ENCODE measurements around the gene SEPTIN5.

Gene SEPTIN5

GRCh38 chr22:19753996-19754700 is 39.8 kb downstream of the SEPTIN5 start:
- Histone ChIP-seq H3K36me3 (ENCODE audit: low read length) (no peaks in the 10 kb centered on the region), H3K27ac (ENCODE audit: low read depth, low read length) (no peak overlapping the region), H3K9ac (ENCODE audit: low read length) (no peak overlapping the region), H3K27me3 (ENCODE audit: low read length) (no peaks in the 10 kb centered on the region), H3K4me2 (ENCODE audit: low read depth, low read length, poor library complexity, severe bottlenecking) (no peak overlapping the region), H2AFZ (ENCODE audit: low read depth, low read length, severe bottlenecking) (no peak overlapping the region), H3K9me3 (ENCODE audit: insufficient read depth, low read length) (no peaks in the 10 kb centered on the region), H4K20me1 (ENCODE audit: low read depth, low read length) (no peaks in the 10 kb centered on the region), H3K79me2 (ENCODE audit: insufficient read depth, low read length) (no peaks in the 10 kb centered on the region), H3K4me3 (ENCODE audit: insufficient read depth, low read length, poor library complexity, severe bottlenecking) (no peak overlapping the region), H3K9me2 (replicated peaks; ENCODE audit: insufficient read depth, low read length) (no peaks in the 10 kb centered on the region), H3F3A (ENCODE audit: insufficient read depth) (no peaks in the 10 kb centered on the region)
- TF ChIP-seq CTCF (IDR thresholded peaks at IDR 0.05; ENCODE audit: insufficient read depth, low read length, poor library complexity, severe bottlenecking), result no peak

GRCh38 chr22:19754701-19755144 is 40.4 kb downstream of the SEPTIN5 start:
- no peaks in the 10 kb centered on the region for H3K27me3 ChIP-seq (ENCODE audit: low read length)
- no peak overlapping the region for H3K27ac ChIP-seq (ENCODE audit: low read depth, low read length)
- H3K9me2 ChIP-seq (replicated peaks; ENCODE audit: insufficient read depth, low read length), result no peaks in the 10 kb centered on the region
- no peak overlapping the region for H3K4me2 ChIP-seq (ENCODE audit: low read depth, low read length, poor library complexity, severe bottlenecking)
- no peaks in the 10 kb centered on the region for H3K36me3 ChIP-seq (ENCODE audit: low read length)
- H3K4me3 ChIP-seq (ENCODE audit: insufficient read depth, low read length, poor library complexity, severe bottlenecking), result no peak overlapping the region
- H3K9ac ChIP-seq (ENCODE audit: low read length), result no peak overlapping the region
- no peaks in the 10 kb centered on the region for H4K20me1 ChIP-seq (ENCODE audit: low read depth, low read length)
- TF ChIP-seq CTCF (IDR thresholded peaks at IDR 0.05; ENCODE audit: insufficient read depth, low read length, poor library complexity, severe bottlenecking) (no peak), EZH2phosphoT487 (conservative IDR thresholded peaks at IDR 0.05; ENCODE audit: low read length) (no peak)
- H3K79me2 ChIP-seq (ENCODE audit: insufficient read depth, low read length), result no peaks in the 10 kb centered on the region
- no peaks in the 10 kb centered on the region for H3F3A ChIP-seq (ENCODE audit: insufficient read depth)
- H3K9me3 ChIP-seq (ENCODE audit: insufficient read depth, low read length), result no peaks in the 10 kb centered on the region
- H2AFZ ChIP-seq (ENCODE audit: low read depth, low read length, severe bottlenecking), result no peak overlapping the region

- H3K9me2 ChIP-seq (replicated peaks; ENCODE audit: insufficient read depth, low read length), result no peaks in the 10 kb centered on the region
- no peak overlapping the region for H3K9ac ChIP-seq (ENCODE audit: low read length)
- H2AFZ ChIP-seq (ENCODE audit: low read depth, low read length, severe bottlenecking), result no peak overlapping the region
- no peaks in the 10 kb centered on the region for H3K36me3 ChIP-seq (ENCODE audit: low read length)
- no peaks in the 10 kb centered on the region for H4K20me1 ChIP-seq (ENCODE audit: low read depth, low read length)
- no peaks in the 10 kb centered on the region for H3F3A ChIP-seq (ENCODE audit: insufficient read depth)
- no peak overlapping the region for H3K27ac ChIP-seq (ENCODE audit: low read depth, low read length)
- H3K79me2 ChIP-seq (ENCODE audit: insufficient read depth, low read length), result no peaks in the 10 kb centered on the region
- no peaks in the 10 kb centered on the region for H3K27me3 ChIP-seq (ENCODE audit: low read length)
- TF ChIP-seq EZH2phosphoT487 (conservative IDR thresholded peaks at IDR 0.05; ENCODE audit: low read length) (no peak), CTCF (IDR thresholded peaks at IDR 0.05; ENCODE audit: insufficient read depth, low read length, poor library complexity, severe bottlenecking) (no peak)
- no peaks in the 10 kb centered on the region for H3K9me3 ChIP-seq (ENCODE audit: insufficient read depth, low read length)
- H3K4me3 ChIP-seq (ENCODE audit: insufficient read depth, low read length, poor library complexity, severe bottlenecking), result no peak overlapping the region
- H3K4me2 ChIP-seq (ENCODE audit: low read depth, low read length, poor library complexity, severe bottlenecking), result no peak overlapping the region
These were observed 40.9 kb downstream of the SEPTIN5 start for GRCh38 chr22:19755145-19755710.

All from SU-DHL-6 (cell line).